GM19035 (cell line): Measurements from ENCODE around the gene METTL24.
"Not testable (repeated sequence)": the region's sequence is repeated elsewhere in the genome, so short reads cannot be mapped to it uniquely, and the experiment has no call there.

ENCODE experiments used
- ATAC-seq: cut with Tn5 transposase; IDR thresholded peaks from one replicate; pipeline ENCODE4 v1.9.1; 2021; ENCODE audit not compliant: unreplicated experiment

METTL24 gene

DNA sequence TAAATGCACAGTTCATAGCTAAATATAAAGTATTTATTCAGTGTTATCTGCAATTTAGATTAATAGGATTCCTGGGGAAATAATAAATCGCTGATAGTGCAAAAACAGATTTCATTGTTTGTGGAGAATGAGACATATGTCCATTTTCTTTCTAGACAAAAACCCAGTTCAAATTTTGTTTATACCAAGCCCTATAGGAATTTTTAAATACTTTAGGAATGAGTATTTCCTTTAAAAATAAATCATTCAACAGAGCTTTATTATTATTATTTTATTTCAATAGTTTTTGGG lies 86.5 kb downstream of the METTL24 start:
- ATAC-seq = no peak

DNA sequence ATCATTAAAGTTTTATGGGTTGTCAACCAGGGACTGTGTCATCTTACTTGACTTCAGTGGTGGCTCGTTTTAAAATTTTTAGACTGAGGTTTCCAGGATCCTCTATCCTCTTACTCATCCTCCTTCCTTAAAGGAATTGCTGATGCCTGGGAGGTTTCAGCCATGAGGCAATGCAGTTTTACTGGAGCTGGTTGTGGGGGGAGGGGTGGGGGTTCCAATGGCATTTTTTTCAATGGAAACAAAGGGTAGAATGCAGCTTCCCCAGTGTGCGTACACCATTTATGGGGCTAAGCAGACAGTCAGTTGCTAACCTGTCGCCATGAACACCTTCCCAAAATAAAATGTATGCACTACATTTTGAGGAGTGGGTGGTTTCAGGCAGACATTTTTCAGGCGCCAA lies 88.0 kb downstream of the METTL24 start:
- ATAC-seq = no peak

DNA sequence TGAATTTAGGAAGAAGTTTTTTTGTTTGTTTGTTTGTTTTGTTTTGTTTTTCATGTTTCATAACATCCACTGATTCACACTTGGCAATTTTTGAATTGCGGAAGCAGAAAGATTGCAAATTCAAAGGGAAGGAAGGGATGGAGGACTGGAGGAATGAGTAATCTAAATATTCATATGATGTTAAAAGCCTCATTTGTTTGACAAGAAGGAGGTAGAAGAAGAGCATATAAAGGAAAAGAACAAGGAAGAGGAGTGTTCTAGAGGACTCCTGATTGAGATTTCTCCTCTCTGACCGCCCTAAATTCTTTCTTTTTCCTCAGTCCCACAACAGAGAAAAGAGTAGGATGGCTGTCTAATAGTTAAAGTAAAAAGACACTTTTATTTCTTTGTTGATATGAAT lies 88.5 kb downstream of the METTL24 start:
- ATAC-seq = no peak

DNA sequence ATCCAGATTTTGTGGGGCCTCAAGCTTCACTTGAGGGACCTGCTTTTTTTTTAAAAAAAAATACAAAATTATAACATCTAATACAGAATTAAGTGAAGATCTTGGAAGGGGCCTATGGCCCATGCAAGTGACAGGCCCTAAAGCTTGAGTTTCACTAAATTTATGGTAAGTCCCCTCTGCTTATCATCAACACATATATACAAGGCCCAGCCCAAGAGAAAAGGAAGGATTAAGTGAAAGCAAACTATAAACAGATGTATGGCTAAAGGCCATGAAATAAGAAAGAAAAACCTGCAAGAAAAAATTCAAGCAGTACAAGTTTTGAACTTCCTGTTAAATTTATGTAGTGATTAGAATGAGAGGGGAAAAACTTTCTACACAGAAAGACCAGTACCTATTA lies 91.2 kb downstream of the METTL24 start:
- ATAC-seq = no peak

DNA sequence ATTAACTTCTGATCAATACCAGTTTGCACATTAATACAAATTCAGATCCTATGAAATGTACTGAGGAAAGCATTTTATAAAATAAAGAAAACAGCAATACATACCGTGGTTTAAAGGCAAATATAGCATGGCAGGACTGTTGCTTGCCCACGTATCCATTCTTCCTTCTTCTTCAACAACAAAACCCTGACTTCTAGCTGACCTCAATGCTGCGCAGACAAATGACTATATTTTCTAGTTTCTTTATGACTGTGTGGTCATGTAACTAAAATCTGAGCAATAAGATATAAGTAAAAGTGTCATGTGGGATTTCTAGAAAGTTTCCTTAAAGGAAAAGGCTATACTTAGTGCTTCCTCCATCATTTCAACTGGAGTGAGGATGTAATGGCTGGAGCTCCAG lies 92.9 kb downstream of the METTL24 start:
- ATAC-seq = no peak

DNA sequence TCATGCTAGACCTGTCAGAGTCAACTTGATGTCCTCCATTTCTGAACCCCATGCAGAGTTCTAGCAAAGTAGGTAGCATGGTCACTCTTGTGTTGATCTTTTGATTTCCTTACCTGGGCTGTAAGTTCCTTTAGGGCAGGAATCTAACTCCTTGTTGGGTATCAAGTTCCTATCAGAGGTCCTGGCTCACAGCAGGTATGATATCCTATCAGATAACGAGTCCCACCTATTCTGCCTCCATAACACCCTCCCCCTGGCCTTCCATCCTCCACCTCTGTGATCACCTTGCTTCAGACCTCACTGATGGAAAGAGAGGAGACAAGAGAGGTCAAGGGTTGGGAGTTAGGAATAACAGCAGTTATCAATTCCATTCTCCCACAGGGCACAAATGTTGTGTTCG lies 101.8 kb downstream of the METTL24 start:
- ATAC-seq = no peak

DNA sequence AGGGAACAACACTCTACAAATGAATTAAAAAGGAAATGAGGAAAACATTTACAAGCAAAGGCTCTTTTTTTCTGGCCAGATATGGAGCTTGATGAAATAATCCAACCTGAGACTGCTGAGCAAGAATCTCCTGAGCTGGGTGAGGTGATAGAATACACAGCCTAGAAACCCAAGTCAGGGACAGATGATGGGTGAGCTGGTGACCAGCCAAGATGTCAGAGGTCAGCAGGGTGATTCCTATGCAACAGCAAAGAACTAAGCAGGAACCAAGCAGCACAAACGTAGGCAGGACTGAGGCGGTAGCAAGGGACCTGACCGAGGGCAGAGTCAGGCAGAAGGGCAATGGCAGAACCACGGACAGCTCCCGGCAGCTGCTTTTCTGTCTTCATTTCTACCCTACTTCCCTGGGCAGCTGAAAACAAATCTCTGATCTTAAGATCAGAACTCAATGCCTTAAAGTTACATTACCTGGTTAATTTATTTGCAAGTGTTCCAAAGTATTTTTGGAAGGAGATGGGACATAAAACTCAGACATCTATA lies 102.9 kb downstream of the METTL24 start:
- ATAC-seq = no peak

DNA sequence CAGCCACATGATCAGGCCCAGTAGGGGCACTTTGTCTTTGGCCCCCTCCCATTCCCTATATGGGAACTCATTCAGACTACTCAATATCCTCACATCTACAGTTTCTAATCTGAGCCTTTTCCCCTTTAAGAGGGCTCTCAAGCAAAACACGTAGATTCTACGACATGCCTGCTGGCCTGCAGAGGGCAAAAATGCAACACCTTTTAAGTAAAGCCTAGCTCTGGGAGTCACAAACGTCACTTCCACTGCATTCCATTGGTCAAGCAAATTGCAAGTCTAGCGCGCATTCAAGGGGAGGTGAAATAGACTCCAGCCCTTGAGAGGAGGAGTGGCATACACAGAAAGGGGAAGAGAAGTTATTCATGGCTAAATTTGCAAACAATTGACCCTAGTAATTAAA lies 107.3 kb downstream of the METTL24 start:
- ATAC-seq = no peak

DNA sequence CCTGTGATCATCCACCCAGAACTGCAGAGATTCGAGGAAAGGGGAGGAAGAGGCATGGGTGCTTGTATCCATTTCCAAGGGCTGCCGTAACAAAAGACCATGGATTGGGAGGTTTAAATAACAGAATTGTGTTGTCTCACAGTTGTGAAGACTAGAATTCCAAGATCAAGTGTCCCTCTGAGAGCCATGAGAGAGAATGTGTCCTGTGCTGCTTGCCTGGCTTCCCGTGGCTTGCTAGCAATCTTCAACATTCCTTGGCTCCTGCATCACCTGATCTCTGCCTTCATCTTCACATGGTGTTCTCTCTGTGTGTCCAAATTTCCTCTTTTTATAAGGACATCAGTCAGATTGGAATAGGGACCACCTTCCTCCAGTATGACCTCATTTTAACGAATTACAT lies 108.1 kb downstream of the METTL24 start:
- no peak for ATAC-seq

DNA sequence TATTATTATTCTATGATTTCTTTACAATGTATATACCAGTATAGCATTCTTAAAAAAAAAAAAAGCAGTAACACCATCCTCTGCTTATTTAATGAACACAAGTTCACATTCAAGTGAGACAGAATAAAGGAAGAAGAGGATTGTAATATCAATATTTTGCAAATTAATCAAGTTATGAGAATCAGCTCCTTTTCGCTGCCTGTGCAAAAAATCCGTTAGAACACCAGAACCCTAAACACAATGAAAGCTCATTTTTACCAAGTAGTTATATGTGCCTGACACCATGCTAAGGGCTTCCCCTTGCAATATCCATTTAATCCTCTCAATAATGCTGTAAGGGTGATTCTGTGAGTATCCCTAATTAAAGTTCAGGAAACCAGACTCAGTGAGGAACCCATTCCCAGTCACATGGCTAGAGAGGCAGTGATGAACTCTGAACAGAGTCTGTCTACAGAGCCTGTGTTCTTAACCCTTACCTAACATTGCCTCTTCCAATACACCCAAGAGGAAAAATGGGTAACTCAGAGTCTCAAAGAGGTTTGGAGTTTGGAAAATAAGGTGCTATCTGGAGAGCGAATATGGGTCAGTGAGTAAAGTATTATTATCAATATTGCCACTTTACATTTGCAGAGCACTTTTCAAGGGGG lies 111.1 kb downstream of the METTL24 start:
- ATAC-seq = no peak

DNA sequence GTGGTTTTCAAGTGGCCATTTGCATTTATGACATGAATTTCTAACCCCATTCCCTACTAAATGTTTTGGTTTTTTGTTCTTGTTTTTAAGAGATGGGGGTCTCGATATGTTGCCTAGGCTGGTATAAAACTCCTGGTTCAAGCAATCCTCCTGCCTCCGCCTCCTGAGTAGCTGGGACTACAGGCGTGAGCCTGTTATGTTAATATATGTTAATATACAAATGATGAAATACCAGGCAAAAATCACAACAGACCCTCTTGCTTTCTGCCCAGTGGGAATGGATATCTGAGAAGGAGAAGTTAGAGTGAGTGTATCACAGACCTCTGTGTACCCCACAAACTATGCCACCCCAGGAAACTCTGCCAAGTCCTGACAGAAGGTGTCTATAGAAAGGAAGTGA lies 111.8 kb downstream of the METTL24 start:
- no peak for ATAC-seq

DNA sequence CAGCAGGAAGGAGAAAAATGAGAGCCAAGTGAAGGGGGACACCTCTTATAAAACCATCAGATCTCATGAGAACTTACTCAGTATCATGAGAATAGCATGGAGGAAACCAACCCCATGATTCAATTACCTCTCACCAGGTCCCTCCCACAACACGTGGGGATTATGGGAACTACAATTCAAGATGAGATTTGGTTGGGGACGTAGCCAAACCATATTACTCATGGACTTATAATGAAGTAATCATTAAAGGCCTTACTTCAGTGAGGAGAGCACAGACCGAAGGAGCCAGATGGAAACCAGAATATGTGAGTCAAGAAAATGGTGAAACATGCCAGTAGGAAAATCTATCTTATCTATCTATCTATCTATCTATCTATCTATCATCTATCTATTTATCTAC lies 113.5 kb downstream of the METTL24 start:
- ATAC-seq = not testable (repeated sequence)

DNA sequence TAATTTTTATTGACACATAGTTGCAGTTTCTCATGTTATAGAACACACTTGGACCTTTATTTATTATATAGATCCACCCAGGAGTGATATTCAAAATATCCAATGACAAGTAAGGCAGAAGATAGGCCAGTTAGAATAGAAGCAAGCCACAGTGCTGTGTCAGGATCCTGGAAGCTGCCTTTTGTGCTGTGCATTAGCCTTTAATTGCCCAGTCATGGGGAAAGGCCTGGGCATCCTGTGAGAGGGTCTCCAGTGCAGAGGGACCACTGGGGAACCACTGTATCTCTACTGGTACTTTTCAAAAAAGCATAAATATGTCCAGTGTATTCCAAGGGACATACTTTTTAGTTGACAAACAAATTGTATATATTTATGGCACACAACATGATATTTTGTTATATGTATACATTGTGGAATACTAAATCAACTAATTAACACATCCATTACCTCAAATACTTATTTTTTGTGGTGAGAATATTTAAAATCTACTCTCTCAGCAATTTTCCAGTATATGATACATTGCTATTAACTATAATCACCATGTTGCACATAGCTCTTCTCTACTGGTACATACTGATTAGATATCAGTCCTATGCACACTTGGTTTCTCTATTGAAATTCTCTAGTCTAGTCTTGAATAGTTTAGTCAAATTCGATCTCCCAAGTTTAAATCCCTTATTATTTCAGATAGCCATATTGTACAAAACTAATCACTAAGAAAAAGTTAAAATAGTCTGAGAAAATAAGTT lies 118.4 kb downstream of the METTL24 start:
- no peak for ATAC-seq

DNA sequence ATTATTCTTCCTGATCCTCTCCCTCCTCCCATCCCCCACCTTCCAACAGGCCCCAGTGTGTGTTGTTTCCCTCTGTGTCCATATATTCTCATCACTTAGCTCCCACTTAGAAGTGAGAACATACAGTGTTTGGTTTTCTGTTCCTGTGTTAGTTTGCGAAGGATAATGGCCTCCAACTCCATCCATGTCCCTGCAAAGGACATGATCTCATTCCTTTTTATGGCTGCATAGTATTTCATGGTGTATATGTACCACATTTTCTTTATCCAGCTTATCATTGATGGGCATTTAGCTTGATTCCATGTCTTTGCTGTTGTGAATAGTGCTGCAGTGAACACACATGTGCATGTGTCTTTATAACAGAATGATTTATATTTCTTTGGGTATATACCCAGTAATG lies 122.1 kb downstream of the METTL24 start:
- ATAC-seq = not testable (repeated sequence)

DNA sequence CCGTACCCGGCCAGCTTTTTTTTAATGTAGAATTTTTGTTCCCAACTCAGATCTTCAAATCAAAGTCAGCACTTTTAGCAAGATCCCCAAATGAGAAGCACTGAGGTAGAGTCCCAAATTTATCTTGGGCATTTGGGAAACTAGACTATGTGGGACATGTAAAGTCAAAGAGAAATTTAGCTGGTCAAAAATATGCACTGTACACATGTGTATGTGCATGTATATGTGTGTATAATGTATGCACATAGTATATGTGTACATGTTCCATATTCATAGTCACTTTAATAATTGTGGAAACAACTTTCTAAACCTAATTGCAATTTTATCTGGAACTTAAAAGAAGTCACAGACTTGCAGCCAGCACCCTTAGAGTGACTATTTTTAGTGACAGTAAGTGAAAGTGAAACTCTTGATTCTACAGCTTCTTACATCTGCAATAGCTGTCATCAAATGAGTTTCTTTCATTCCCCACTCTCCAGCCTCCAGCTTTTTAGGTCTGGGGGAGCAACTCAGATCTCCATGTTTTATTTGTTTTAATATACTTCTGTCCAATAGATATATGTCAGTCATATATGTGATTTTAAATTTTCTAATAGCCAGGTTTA lies 124.3 kb downstream of the METTL24 start:
- peak; percentile 97 for ATAC-seq

DNA sequence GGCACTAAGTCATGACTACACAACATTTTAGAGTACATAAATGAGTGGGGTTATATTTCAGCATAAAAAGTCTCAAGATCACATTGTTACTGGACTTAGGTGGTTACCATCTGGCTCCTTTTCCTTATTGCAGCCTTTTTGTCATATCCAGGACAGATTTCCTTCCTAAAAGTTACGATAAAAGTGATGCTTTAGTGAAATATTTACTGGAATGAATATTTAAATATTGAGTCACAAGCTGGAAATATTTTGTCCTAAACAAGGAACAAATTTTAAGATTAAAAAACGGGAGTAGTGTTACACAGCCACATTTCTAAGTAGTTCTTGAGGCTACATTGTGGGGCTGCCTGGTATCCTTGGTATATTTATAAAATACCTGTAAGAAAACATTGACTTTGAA lies 125.7 kb downstream of the METTL24 start:
- no peak for ATAC-seq

DNA sequence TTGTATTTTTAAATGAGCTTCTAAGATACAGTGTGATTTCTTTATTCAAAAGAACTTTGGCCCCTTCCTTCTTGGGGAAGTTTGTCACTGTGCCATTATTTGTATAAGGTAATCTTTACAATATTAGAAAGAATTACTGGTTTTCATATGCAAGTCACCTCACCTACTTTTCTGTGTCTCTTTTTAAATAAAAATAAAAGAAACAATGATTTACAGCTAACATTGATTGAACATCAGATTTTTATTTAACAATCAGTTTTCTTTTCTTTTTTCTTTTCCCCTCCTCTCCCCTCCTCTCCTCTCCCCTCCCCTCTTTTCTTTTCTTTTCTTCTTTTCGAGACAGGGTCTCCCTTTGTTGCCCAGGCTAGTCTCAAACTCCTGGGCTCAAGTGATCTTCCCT lies 131.9 kb downstream of the METTL24 start:
- ATAC-seq = no peak

DNA sequence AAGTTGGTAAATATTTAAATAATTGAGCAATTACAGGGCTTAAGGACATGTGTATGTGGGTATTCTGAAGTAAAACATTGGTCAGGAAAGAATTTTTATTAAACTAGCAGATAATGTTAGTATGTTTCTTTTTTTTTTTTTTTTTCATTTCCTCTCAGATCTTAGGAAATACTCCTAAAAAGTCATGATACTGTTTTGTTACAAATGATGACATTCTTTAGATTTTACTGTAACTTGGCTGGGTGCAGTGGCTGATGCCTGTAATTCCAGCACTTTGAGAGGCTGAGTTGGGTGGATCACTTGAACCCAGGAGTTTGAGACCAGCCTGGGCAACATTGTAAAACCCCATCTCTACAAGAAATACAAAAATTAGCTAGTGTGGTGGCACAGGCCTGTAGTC lies 136.4 kb downstream of the METTL24 start:
- no peak for ATAC-seq

DNA sequence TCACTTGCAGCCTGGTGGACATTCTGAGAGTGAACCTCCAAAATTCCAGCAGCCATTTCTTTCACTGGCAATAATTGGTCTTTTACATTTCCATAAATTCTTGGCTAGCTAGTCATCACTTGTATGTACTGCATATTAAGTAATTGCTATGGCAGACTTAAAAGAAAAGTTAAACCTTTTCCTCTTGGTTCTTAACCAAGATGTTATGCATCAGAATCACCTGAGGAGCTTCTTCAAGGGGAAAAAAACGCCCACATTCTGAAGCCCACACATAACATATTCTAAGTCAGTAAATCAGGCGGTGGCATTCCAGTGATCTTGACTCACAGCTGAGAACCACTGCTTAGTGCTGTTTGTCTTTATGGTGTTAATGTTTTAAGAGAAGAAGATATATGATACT lies 140.9 kb downstream of the METTL24 start:
- no peak for ATAC-seq

DNA sequence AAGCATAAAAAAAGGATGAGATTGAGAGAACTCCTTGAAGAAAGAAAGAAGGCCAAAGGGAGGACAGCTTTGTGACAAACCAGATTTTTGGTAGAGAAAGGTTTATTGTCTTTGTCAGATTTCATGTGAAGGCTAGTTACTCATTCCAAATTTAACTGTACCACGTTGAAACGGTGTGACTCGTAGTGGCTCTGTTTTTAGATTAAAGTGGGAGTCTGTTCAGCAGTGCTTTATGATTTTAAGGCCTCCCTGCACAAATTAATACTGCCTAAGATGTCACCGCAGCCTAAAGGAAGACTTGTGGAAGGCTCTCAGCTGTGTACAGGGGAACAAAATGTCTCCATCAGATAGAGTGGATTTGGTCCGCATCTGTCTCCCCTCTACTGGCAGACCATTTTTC lies 142.0 kb downstream of the METTL24 start:
- no peak for ATAC-seq

DNA sequence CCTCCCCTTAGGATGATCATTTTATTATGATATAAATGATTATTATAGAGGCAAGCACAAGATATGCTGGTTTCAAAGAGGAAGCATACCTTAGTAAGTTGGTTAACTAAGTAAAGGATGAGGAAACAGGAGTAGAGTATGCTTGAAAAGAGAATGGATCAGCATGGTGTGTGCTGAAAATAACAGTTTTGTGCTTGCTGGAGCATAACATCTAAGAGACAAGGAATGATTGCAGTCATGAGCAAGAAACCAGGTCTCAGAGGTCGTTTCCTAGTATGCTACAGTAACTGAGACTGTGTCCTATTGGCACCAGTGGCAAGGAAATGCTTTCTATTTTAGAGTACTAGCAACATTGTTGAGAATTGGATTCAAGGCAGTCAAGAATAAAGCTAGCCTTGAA lies 143.8 kb downstream of the METTL24 start:
- ATAC-seq = no peak

DNA sequence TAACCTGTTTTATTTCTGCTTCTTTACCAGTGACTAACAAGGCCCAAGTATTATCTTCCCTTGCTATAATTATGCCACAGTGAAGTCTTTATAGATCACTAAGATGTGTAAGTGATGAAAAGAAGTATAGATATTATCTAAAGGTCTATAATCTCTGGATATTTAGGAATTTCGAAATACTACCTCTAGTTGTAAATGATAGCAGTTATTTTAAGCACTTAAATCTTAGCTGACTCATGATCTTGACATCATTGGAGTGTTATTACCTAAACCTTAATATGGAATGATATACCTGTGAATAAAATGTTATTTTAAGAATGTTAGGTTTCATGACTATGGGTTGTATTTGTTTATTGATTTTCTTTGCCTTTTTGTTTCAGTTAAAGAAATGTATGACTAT lies 146.4 kb downstream of the METTL24 start:
- ATAC-seq = no peak
